HFFc6 (cell line): Measurements from ENCODE around the gene APBB2. TPM values are rescaled to one million over a fixed set of nuclear protein-coding genes. Genes with fewer than 3 reads are reported as not detected.

Source experiments
- DNase-seq: peaks from one replicate; pipeline ENCODE4 v3.0.0-alpha.2; 2018
- H3K27ac Mint-ChIP-seq: 2 replicates; pipeline ENCODE4 v1.8.0; 2020; ENCODE audit warnings: mild to moderate bottlenecking, mixed read lengths
- H3K27me3 Mint-ChIP-seq: 2 replicates; pipeline ENCODE4 v1.8.0; 2021; ENCODE audit warnings: mild to moderate bottlenecking, moderate library complexity, mixed read lengths; ENCODE audit not compliant: insufficient read depth
- H3K36me3 Mint-ChIP-seq: 2 replicates; pipeline ENCODE4 v1.8.0; 2021; ENCODE audit warnings: low read depth, mixed read lengths
- H3K4me1 Mint-ChIP-seq: 2 replicates; pipeline ENCODE4 v1.8.0; 2020; ENCODE audit warnings: low read depth, mixed read lengths
- H3K4me3 Mint-ChIP-seq: 2 replicates; pipeline ENCODE4 v1.8.0; 2020; ENCODE audit warnings: mild to moderate bottlenecking, moderate library complexity, mixed read lengths
- H3K9me3 Mint-ChIP-seq: 2 replicates; pipeline ENCODE4 v1.8.0; 2020; ENCODE audit warnings: mild to moderate bottlenecking, mixed read lengths
- CTCF ChIP-seq: fragments of 200-600 bp; sonication (generic); IDR thresholded peaks from 2 replicates; pipeline ENCODE4 v1.5.0; 2021; ENCODE audit warnings: antibody characterized with exemption, mild to moderate bottlenecking
- total RNA-seq, 6 experiments: library from RNA; stranded (reverse); fragmentation: NEBNext Ultra II Directional; extraction: Animal tissue kit (Norgen Biotek cat#: 25700); gene quantifications; 2 replicates in 1 of 6; 3 replicates in 5 of 6; pipeline ENCODE4 v1.2.3, GENCODE V29; 2021

APBB2 gene
- total RNA-seq, 6 experiments from 2014 or later, result 32.4 to 45.5 (median 35.8) TPM

DNA sequence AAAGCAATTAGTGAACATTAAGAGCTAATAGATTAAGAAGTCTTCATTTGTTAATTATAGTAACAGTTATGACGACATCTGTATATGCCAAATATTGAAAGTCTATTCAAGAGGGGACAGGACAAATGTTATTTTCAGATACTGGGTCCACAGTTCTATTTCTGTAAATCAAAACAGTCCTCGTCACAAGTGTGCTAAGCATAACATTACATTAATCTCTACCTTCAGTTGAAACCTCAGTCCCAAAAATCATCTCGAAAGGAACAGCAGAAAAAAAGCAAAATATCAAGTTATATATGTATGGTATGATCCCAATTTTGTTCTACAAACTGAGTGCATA is 70.3 kb downstream of the APBB2 start:
- H3K27ac Mint-ChIP-seq, result peak overlapping the region; percentile 87
- peak overlapping the region; percentile 86 for H3K4me3 Mint-ChIP-seq

GRCh38 chr4:41143311-41144039 is 70.9 kb downstream of the APBB2 start:
- peak overlapping the region; percentile 86 for H3K4me3 Mint-ChIP-seq
- no peaks in the 10 kb centered on the region for H3K9me3 Mint-ChIP-seq
- peaks cover 2% of the 10 kb centered on the region; the same call in 1 of the 2 replicates for H3K27me3 Mint-ChIP-seq
- no peak for TF ChIP-seq CTCF
- peak; percentile 85 for DNase-seq
- peaks cover 78% of the 10 kb centered on the region for H3K4me1 Mint-ChIP-seq
- peak overlapping the region; percentile 87 for H3K27ac Mint-ChIP-seq
- H3K36me3 Mint-ChIP-seq, result peaks cover 19% of the 10 kb centered on the region

More for the DNA sequence above, 70.3 kb downstream of the APBB2 start:
- peaks cover 84% of the 10 kb centered on the region for H3K4me1 Mint-ChIP-seq
- no peak for TF ChIP-seq CTCF
- no peak for DNase-seq
- H3K27me3 Mint-ChIP-seq, result peaks cover 2% of the 10 kb centered on the region; the same call in 1 of the 2 replicates
- H3K36me3 Mint-ChIP-seq, result peaks cover 18% of the 10 kb centered on the region
- no peaks in the 10 kb centered on the region for H3K9me3 Mint-ChIP-seq

DNA sequence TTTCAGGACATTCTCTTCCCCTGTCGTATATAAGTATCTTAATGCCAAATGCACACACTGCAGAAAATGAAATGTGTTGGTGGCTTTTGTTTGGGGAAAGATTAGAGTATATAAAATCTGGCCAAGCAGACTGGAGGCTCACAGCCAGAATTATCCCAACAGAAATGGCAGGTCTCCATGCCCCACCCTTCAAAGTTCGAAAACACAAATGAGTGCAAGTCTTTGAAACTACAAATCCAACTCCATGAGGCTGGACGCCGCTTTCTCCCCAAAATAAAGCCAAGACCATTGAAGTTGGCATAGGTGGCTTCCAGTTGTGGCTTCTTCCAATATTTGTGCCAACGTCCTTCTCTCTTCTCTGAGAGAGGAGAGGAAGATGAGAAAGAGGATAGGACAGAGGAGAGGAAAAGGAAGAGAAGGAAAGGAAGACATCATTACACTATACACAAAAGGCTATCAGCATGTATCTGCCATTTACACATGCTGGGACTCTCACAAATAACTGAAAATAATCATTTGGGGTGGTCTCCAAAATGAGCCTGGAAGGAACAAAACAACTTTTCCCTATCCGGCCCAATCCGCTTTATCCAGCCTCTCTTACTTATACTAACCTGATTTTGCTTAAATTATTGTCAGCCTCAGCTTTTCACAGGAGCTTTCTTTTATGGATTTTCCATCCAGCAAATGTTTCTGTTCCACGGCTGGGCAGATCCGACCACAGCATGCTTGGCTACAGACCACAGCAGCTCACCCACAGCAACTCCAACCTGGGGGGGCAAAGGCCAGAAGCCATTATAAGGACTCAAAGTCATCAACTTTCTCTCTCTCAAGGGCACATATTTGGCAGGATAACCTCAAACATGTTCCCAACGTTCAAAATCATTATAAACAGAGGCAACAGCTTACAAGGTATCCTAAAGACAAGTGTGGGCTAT is 71.7 kb downstream of the APBB2 start:
- H3K4me3 Mint-ChIP-seq, result peak overlapping the region; percentile 86
- no peaks in the 10 kb centered on the region for H3K9me3 Mint-ChIP-seq
- H3K27me3 Mint-ChIP-seq, result peaks cover 2% of the 10 kb centered on the region; the same call in 1 of the 2 replicates
- no peak for TF ChIP-seq CTCF
- H3K4me1 Mint-ChIP-seq, result peaks cover 70% of the 10 kb centered on the region
- H3K36me3 Mint-ChIP-seq, result peaks cover 26% of the 10 kb centered on the region
- peak overlapping the region; percentile 87 for H3K27ac Mint-ChIP-seq
- no peak for DNase-seq

DNA sequence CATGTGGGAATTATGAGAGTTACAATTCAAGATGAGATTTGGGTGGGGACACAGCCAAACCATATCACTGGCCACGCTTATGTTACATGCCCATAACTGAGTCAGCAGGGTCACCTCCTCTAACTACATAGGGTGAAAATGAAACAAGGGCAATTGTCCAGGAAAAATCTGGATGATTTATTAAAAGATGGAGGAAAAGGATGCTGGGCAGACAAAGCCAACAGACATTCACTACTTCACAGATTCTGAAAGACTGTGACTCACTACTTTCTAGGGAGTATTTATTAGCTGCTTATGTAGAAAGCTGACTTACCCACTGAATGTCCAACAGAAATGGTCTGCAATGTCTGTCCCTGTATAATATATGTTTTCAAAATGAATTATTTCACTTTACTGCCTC is 72.4 kb downstream of the APBB2 start:
- Mint-ChIP-seq H3K27me3 (peaks cover 2% of the 10 kb centered on the region; the same call in 1 of the 2 replicates), H3K9me3 (no peaks in the 10 kb centered on the region), H3K27ac (peak overlapping the region; percentile 87), H3K36me3 (peaks cover 31% of the 10 kb centered on the region), H3K4me1 (peaks cover 68% of the 10 kb centered on the region), H3K4me3 (peak overlapping the region; percentile 86)
- no peak for TF ChIP-seq CTCF
- peak; percentile 91 for DNase-seq

GRCh38 chr4:41140410-41140809 is 73.9 kb downstream of the APBB2 start:
- Mint-ChIP-seq H3K9me3 (no peaks in the 10 kb centered on the region), H3K36me3 (peaks cover 31% of the 10 kb centered on the region)

More at GRCh38 chr4:41140410-41140809, 73.9 kb downstream of the APBB2 start:
- Mint-ChIP-seq H3K4me1 (peaks cover 67% of the 10 kb centered on the region), H3K4me3 (no peak overlapping the region), H3K27ac (no peak overlapping the region), H3K27me3 (peaks cover 2% of the 10 kb centered on the region; the same call in 1 of the 2 replicates)
- TF ChIP-seq CTCF, result no peak
- DNase-seq, result no peak
